GM23248 (cell line): Measurements from ENCODE around the gene RHOBTB1. TPM values are rescaled to one million over a fixed set of nuclear protein-coding genes. Genes with fewer than 3 reads are reported as not detected.
"Not testable (repeated sequence)": the region's sequence is repeated elsewhere in the genome, so short reads cannot be mapped to it uniquely, and the experiment has no call there.

Source experiments
- DNase-seq: peaks from one replicate; pipeline ENCODE4 v3.0.0-alpha.2; 2015
- H2AFZ ChIP-seq: fragments of 200-600 bp; sonication (generic); 2 replicates; pipeline ENCODE4 v1.6.1; 2016; ENCODE audit warnings: antibody characterized with exemption
- H3F3A ChIP-seq: fragments of 200-600 bp; sonication (generic); 2 replicates; pipeline ENCODE4 v1.6.1; 2016; ENCODE audit warnings: mild to moderate bottlenecking, antibody characterized with exemption, mixed run types; ENCODE audit not compliant: insufficient read depth
- H3K27ac ChIP-seq: fragments of 200-600 bp; sonication (generic); 2 replicates; pipeline ENCODE4 v1.5.1; 2016; ENCODE audit warnings: mild to moderate bottlenecking
- H3K27me3 ChIP-seq: fragments of 200-600 bp; sonication (generic); replicated peaks from 2 replicates; pipeline ENCODE4 v1.6.1; 2016; ENCODE audit warnings: mild to moderate bottlenecking; ENCODE audit not compliant: insufficient read depth
- H3K36me3 ChIP-seq: fragments of 200-600 bp; sonication (generic); 2 replicates; pipeline ENCODE4 v1.6.1; 2016; ENCODE audit warnings: low read depth, mild to moderate bottlenecking
- H3K4me1 ChIP-seq: fragments of 200-600 bp; sonication (generic); 2 replicates; pipeline ENCODE4 v1.6.1; 2016; ENCODE audit warnings: mild to moderate bottlenecking; ENCODE audit not compliant: insufficient read depth
- H3K4me2 ChIP-seq: fragments of 200-600 bp; sonication (generic); one replicate; pipeline ENCODE4 v1.6.1; 2016; ENCODE audit warnings: mild to moderate bottlenecking; ENCODE audit not compliant: unreplicated experiment
- H3K4me3 ChIP-seq: fragments of 200-600 bp; sonication (generic); 2 replicates; pipeline ENCODE4 v1.5.1; 2016; ENCODE audit warnings: mild to moderate bottlenecking
- H3K79me2 ChIP-seq: fragments of 200-600 bp; sonication (generic); 2 replicates; pipeline ENCODE4 v1.6.1; 2016; ENCODE audit warnings: mild to moderate bottlenecking; ENCODE audit not compliant: insufficient read depth
- H3K9ac ChIP-seq: fragments of 200-600 bp; sonication (generic); 2 replicates; pipeline ENCODE4 v1.6.1; 2016; ENCODE audit warnings: mild to moderate bottlenecking
- H3K9me2 ChIP-seq: fragments of 200-600 bp; sonication (generic); 2 replicates; pipeline ENCODE4 v1.6.1; 2016; ENCODE audit warnings: mixed run types, mild to moderate bottlenecking, moderate library complexity; ENCODE audit not compliant: insufficient read depth
- H3K9me3 ChIP-seq: fragments of 200-600 bp; sonication (generic); one replicate; pipeline ENCODE4 v1.6.1; 2017; ENCODE audit warnings: low read depth
- H4K20me1 ChIP-seq: fragments of 200-600 bp; sonication (generic); 2 replicates; pipeline ENCODE4 v1.6.0; 2016; ENCODE audit not compliant: insufficient read depth
- EZH2 ChIP-seq: fragments of 200-600 bp; sonication (generic); IDR thresholded peaks from 2 replicates; pipeline ENCODE4 v1.6.1; 2018; ENCODE audit warnings: antibody characterized with exemption, mild to moderate bottlenecking; ENCODE audit not compliant: insufficient read depth, poor library complexity, severe bottlenecking
- EZH2phosphoT487 ChIP-seq: fragments of 200-600 bp; sonication (generic); IDR thresholded peaks from 2 replicates; pipeline ENCODE4 v1.6.1; 2018; ENCODE audit warnings: antibody characterized with exemption, moderate library complexity, mild to moderate bottlenecking, low read depth; ENCODE audit not compliant: insufficient read depth
- WGBS, 2 experiments: methylation state at CpG; one replicate each; pipeline ENCODE4 v1.1.6; 2015 to 2017; ENCODE audit warnings: low lambda C conversion rate in 2 of 2, low coverage in 1 of 2; ENCODE audit errors: missing lambda C conversion rate in 2 of 2; 5-methylcytosine and 5-hydroxymethylcytosine counted together
- in situ Hi-C: fragments of 300-500 bp; cut with MboI; formaldehyde crosslinking; loops from 2 replicates; pipeline ENCODE4 v1.15.0; 2020
- polyA plus RNA-seq: library from polyadenylated mRNA; unstranded; fragments of >200 nt; fragmentation: Nextera tagmentation; extraction: Ambion mirVana; gene quantifications from 2 replicates; pipeline ENCODE4 v1.2.1, GENCODE V29; 2016
- total RNA-seq: library from RNA; depleted of rRNA; stranded (reverse); fragments of >200 nt; shearing (Covaris generic); gene quantifications from 2 replicates; pipeline ENCODE4 v1.2.3, GENCODE V29; 2014

The RHOBTB1 gene
- total and polyA plus RNA-seq, 2 experiments from 2014 or later, result 11.1 to 14.6 TPM

DNA sequence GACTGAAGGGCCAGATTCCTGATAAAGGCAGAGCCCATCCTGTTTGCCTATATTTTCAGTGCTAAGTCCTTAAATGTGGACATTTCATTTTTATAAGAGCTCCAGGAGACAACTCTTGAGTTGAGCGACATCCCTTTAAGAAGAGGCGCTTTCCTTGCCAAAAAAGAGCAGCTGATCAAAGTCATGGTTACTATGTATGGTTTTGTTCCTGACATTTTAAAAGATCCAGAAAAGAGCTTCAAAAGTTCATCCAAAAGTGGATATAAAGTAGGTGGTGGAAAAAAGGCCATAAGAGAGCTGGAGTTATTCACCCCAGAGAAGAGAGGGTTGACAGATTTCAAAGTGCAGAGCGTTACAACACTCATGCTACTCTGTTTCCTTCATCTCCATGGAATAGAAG is 36.7 kb downstream of the RHOBTB1 start:
- Histone ChIP-seq H3K27me3 (no peaks in the 10 kb centered on the region), H3K4me3 (no peak overlapping the region), H3K9me3 (no peaks in the 10 kb centered on the region), H4K20me1 (no peaks in the 10 kb centered on the region), H3K9ac (no peak overlapping the region), H3K4me1 (no peaks in the 10 kb centered on the region), H3K4me2 (no peak overlapping the region), H3K36me3 (0 out of 2 replicates have a peak, but pooled peaks cover 7% of the 10 kb centered on the region), H2AFZ (no peak overlapping the region), H3F3A (no peaks in the 10 kb centered on the region), H3K79me2 (no peaks in the 10 kb centered on the region), H3K27ac (no peak overlapping the region), H3K9me2 (no peaks in the 10 kb centered on the region)
- in situ Hi-C loops, result no loop called here
- TF ChIP-seq EZH2phosphoT487, result no peak
- TF ChIP-seq EZH2, result no peak
- no peak for DNase-seq
- WGBS, 2 experiments, result 96 to 98% methylated on average over 3 of the region's 3 CpGs

- in situ Hi-C loops, H3K9me2 ChIP-seq, H3K9me3 ChIP-seq, H3K36me3 ChIP-seq, H3K4me3 ChIP-seq, DNase-seq, H3K4me2 ChIP-seq, H4K20me1 ChIP-seq, H3F3A ChIP-seq, H2AFZ ChIP-seq, H3K4me1 ChIP-seq, H3K27ac ChIP-seq, H3K9ac ChIP-seq, H3K27me3 ChIP-seq, H3K79me2 ChIP-seq: not testable (repeated sequence)
- WGBS, 2 experiments, result 92 to 95% methylated on average over 6 of the region's 6 CpGs
Observed at GRCh38 chr10:60906825-60907224, 37.2 kb downstream of the RHOBTB1 start.

DNA sequence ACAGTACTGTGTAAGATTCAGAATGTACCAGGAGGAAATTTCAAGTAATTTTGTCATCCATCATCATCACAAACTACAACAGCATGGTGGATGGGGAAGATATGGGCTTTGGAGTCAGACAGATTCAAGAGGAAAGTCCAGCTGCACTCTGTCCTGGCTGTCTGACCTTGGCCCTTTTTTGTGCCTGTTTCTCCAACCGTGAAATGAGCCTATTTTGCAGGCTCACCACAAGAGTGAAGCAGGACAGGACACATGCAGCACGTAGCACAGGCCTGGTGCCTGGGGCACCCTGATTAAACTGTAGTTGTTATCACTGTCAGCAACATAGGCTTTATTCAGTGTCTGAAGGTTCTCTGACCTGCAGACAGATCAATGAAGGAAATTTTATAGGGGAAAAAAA is 37.6 kb downstream of the RHOBTB1 start:
- 85 to 87% methylated on average over 2 of the region's 2 CpGs for WGBS, 2 experiments
- no peak for TF ChIP-seq EZH2phosphoT487
- TF ChIP-seq EZH2, result no peak
- H3K27ac ChIP-seq, result no peak overlapping the region
- no peaks in the 10 kb centered on the region for H3F3A ChIP-seq
- no peak overlapping the region for H2AFZ ChIP-seq
- H3K9me2 ChIP-seq, result no peaks in the 10 kb centered on the region
- H3K4me3 ChIP-seq, result no peak overlapping the region
- H3K4me1 ChIP-seq, result no peaks in the 10 kb centered on the region
- no peaks in the 10 kb centered on the region for H3K79me2 ChIP-seq
- H4K20me1 ChIP-seq, result no peaks in the 10 kb centered on the region
- no peak overlapping the region for H3K9ac ChIP-seq
- no peaks in the 10 kb centered on the region for H3K27me3 ChIP-seq
- in situ Hi-C loops, result no loop called here
- 0 out of 2 replicates have a peak, but pooled peaks cover 7% of the 10 kb centered on the region for H3K36me3 ChIP-seq
- H3K4me2 ChIP-seq, result no peak overlapping the region
- no peaks in the 10 kb centered on the region for H3K9me3 ChIP-seq
- no peak for DNase-seq

DNA sequence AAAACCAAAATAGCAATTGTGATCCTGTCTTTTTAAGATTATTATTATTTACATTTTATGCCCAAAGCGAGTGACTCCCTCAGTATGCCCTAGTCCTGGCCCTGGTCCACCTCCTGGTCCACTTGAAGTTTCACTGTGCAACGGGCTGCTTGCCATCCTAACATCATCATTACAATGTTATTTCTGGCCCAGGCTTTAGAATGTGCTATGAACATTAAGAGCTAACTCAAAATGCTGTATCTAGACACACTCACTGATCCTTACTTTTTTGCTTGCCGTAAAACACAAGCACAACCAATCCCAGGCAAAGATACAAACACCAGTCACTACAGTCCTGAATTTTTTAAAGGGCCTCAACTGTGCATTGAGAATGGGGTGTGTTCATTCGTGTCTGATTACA is 38.4 kb downstream of the RHOBTB1 start:
- 69 to 73% methylated on average over 4 of the region's 4 CpGs for WGBS, 2 experiments
- H2AFZ ChIP-seq, result no peak overlapping the region
- no peak overlapping the region for H3K4me2 ChIP-seq
- no peak overlapping the region for H3K27ac ChIP-seq
- no peak overlapping the region for H3K4me3 ChIP-seq
- H3K27me3 ChIP-seq, result no peaks in the 10 kb centered on the region
- H3F3A ChIP-seq, result no peaks in the 10 kb centered on the region
- no peak overlapping the region for H3K9ac ChIP-seq
- DNase-seq, result peak; percentile 70
- H3K36me3 ChIP-seq, result 0 out of 2 replicates have a peak, but pooled peaks cover 6% of the 10 kb centered on the region
- no peaks in the 10 kb centered on the region for H3K4me1 ChIP-seq
- no peaks in the 10 kb centered on the region for H3K9me2 ChIP-seq
- no peaks in the 10 kb centered on the region for H3K9me3 ChIP-seq
- no peak for TF ChIP-seq EZH2phosphoT487
- TF ChIP-seq EZH2, result no peak
- in situ Hi-C loops, result no loop called here
- H3K79me2 ChIP-seq, result no peaks in the 10 kb centered on the region
- no peaks in the 10 kb centered on the region for H4K20me1 ChIP-seq

GRCh38 chr10:60903096-60903495 is 40.9 kb downstream of the RHOBTB1 start:
- Histone ChIP-seq H3K36me3 (no peaks in the 10 kb centered on the region), H3K9me3 (no peaks in the 10 kb centered on the region), H3F3A (no peaks in the 10 kb centered on the region), H3K27ac (no peak overlapping the region), H3K27me3 (no peaks in the 10 kb centered on the region), H2AFZ (no peak overlapping the region), H3K4me3 (no peak overlapping the region), H3K4me2 (no peak overlapping the region), H4K20me1 (no peaks in the 10 kb centered on the region), H3K4me1 (no peaks in the 10 kb centered on the region), H3K79me2 (no peaks in the 10 kb centered on the region), H3K9ac (no peak overlapping the region), H3K9me2 (no peaks in the 10 kb centered on the region)
- DNase-seq, result no peak
- in situ Hi-C loops, result no loop called here
- WGBS, 2 experiments, result 94 to 96% methylated on average over 3 of the region's 3 CpGs
- no peak for TF ChIP-seq EZH2
